Keratinocyte (primary cell): ENCODE measurements around the gene ATP9B. TPM values are rescaled to one million over a fixed set of nuclear protein-coding genes. Genes with fewer than 3 reads are reported as not detected.

Source experiments
- DNase-seq: peaks from one replicate; pipeline ENCODE4 v3.0.0-alpha.2; 2011; ENCODE audit warnings: low read depth, missing footprints, low spot score
- FAIRE-seq: peaks from 2 replicates; lab custom pipeline; 2011; peaks lifted over from hg19 to GRCh38; lab: Jason Lieb, UNC
- H2AFZ ChIP-seq: 2 replicates; pipeline ENCODE4 v1.6.0; 2012; ENCODE audit warnings: low read length, control low read depth, inconsistent platforms; ENCODE audit not compliant: control insufficient read depth
- H3K27ac ChIP-seq: 2 replicates; pipeline ENCODE4 v1.5.1; 2011; ENCODE audit warnings: low read length; ENCODE audit not compliant: control insufficient read depth, insufficient read depth
- H3K27me3 ChIP-seq: 3 replicates; pipeline ENCODE4 v1.6.0; 2011; ENCODE audit warnings: low read length; ENCODE audit not compliant: control insufficient read depth, insufficient read depth; ENCODE audit errors: extremely low read depth
- H3K36me3 ChIP-seq, 2 experiments: 2 replicates in 1 of 2; 3 replicates in 1 of 2; pipeline ENCODE4 v1.5.1; 2011; ENCODE audit warnings: low read length in 2 of 2, mild to moderate bottlenecking in 1 of 2; ENCODE audit not compliant: control insufficient read depth in 2 of 2, insufficient read depth in 2 of 2; ENCODE audit errors: extremely low read depth in 1 of 2
- H3K4me1 ChIP-seq: 3 replicates; pipeline ENCODE4 v1.5.1; 2011; ENCODE audit warnings: low read length; ENCODE audit not compliant: control insufficient read depth, insufficient read depth; ENCODE audit errors: extremely low read depth
- H3K4me2 ChIP-seq: 3 replicates; pipeline ENCODE4 v1.6.0; 2011; ENCODE audit warnings: low read depth, low read length; ENCODE audit not compliant: control insufficient read depth, insufficient read depth; ENCODE audit errors: extremely low read depth
- H3K4me3 ChIP-seq, 3 experiments: fragments of 200-600 bp in 1 of 3; sonication (generic) in 1 of 3; 2 replicates in 2 of 3; 3 replicates in 1 of 3; pipeline ENCODE4 v1.5.1; 2011 to 2016; ENCODE audit warnings: low read length in 3 of 3, mild to moderate bottlenecking in 3 of 3, control low read depth in 2 of 3, inconsistent platforms in 1 of 3, low read depth in 1 of 3, mixed read lengths in 1 of 3, mixed run types in 1 of 3, moderate library complexity in 1 of 3; ENCODE audit not compliant: control insufficient read depth in 2 of 3, insufficient read depth in 2 of 3; ENCODE audit errors: extremely low read depth in 1 of 3
- H3K79me2 ChIP-seq: 2 replicates; pipeline ENCODE4 v1.6.0; 2012; ENCODE audit warnings: low read length; ENCODE audit not compliant: control insufficient read depth, insufficient read depth
- H3K9ac ChIP-seq: 3 replicates; pipeline ENCODE4 v1.6.0; 2011; ENCODE audit warnings: low read length; ENCODE audit not compliant: control insufficient read depth, insufficient read depth; ENCODE audit errors: extremely low read depth
- H3K9me1 ChIP-seq: 3 replicates; pipeline ENCODE4 v1.6.0; 2011; ENCODE audit warnings: low read length; ENCODE audit not compliant: control insufficient read depth, insufficient read depth; ENCODE audit errors: extremely low read depth
- H3K9me3 ChIP-seq: 2 replicates; pipeline ENCODE4 v1.5.1; 2012; ENCODE audit warnings: low read depth, low read length; ENCODE audit not compliant: control insufficient read depth
- H4K20me1 ChIP-seq: 3 replicates; pipeline ENCODE4 v1.6.0; 2011; ENCODE audit warnings: low read length; ENCODE audit not compliant: control insufficient read depth, insufficient read depth; ENCODE audit errors: extremely low read depth
- CTCF ChIP-seq, 3 experiments: IDR thresholded peaks in 1 of 3; conservative IDR thresholded peaks in 1 of 3; optimal IDR thresholded peaks in 1 of 3; 2 replicates in 2 of 3; 3 replicates in 1 of 3; pipeline versions ENCODE3 to v1.5.1; 2011; ENCODE audit warnings: low read length in 3 of 3, mild to moderate bottlenecking in 3 of 3, moderate library complexity in 2 of 3, control low read depth in 1 of 3, inconsistent platforms in 1 of 3; ENCODE audit not compliant: insufficient read depth in 2 of 3; ENCODE audit errors: extremely low read depth in 1 of 3
- EZH2 ChIP-seq: IDR thresholded peaks from one replicate; pipeline ENCODE4 v1.6.1; 2012; ENCODE audit warnings: inconsistent platforms, mild to moderate bottlenecking, low read length, moderate library complexity
- dilution Hi-C: fragments of 300-500 bp; cut with MboI; formaldehyde crosslinking; loops from one replicate; pipeline ENCODE4 v1.7.0; 2020; ENCODE audit warnings: low sequenced_read_pairs; ENCODE audit not compliant: extremely low pct_ligation_motif_present
- polyA plus RNA-seq, 5 experiments: library from polyadenylated mRNA; depleted of rRNA in 3 of 5; stranded (reverse) in 3 of 5; stranded (forward) in 1 of 5; unstranded in 1 of 5; fragments of >200 nt; gene quantifications; 1 replicate in 1 of 5; 2 replicates in 3 of 5; 3 replicates in 1 of 5; pipeline versions ENCODE4 v1.2.1 to v1.2.3, GENCODE V29; 2011 to 2012; ENCODE audit warnings: missing spikeins in 2 of 5, low read depth in 1 of 5, low replicate concordance in 1 of 5

ATP9B gene
- polyA plus RNA-seq, 1 donor (not counting 4 experiments of a cell fraction or from before 2014, with no cell fraction given) = 16.1 TPM

GRCh38 chr18:79108549-79109215 is 39.5 kb downstream of the ATP9B start:
- H4K20me1 ChIP-seq = peaks cover 3% of the 10 kb centered on the region
- H3K9me1 ChIP-seq = no peaks in the 10 kb centered on the region
- TF ChIP-seq CTCF (optimal IDR thresholded peaks at IDR 0.05 in 1 of 3, IDR thresholded peaks at IDR 0.05 in 1 of 3, conservative IDR thresholded peaks at IDR 0.05 in 1 of 3; ENCODE audit: extremely low read depth in 1 of 3, insufficient read depth in 2 of 3, low read length in 3 of 3) (no peak), EZH2 (no peak)
- no peak overlapping the region for H3K9ac ChIP-seq
- H2AFZ ChIP-seq = no peak overlapping the region
- H3K27me3 ChIP-seq = no peaks in the 10 kb centered on the region
- no peak overlapping the region for H3K27ac ChIP-seq
- FAIRE-seq (no peak), DNase-seq (no peak)
- H3K9me3 ChIP-seq = no peaks in the 10 kb centered on the region
- H3K36me3 ChIP-seq = peaks cover 0 to 2% of the 10 kb centered on the region in 2 experiments
- H3K4me2 ChIP-seq = no peak overlapping the region
- peaks cover 5% of the 10 kb centered on the region for H3K79me2 ChIP-seq
- dilution Hi-C loops = no loop called here
- H3K4me1 ChIP-seq = no peaks in the 10 kb centered on the region
- no peak overlapping the region for H3K4me3 ChIP-seq

- DNase-seq (no peak), FAIRE-seq (no peak)
- H3K4me1 ChIP-seq = no peaks in the 10 kb centered on the region
- no peaks in the 10 kb centered on the region for H3K9me3 ChIP-seq
- no peaks in the 10 kb centered on the region for H3K9me1 ChIP-seq
- dilution Hi-C loops = no loop called here
- H3K27ac ChIP-seq = no peak overlapping the region
- peaks cover 0 to 2% of the 10 kb centered on the region in 2 experiments for H3K36me3 ChIP-seq
- H3K4me2 ChIP-seq = no peak overlapping the region
- TF ChIP-seq EZH2 (no peak), CTCF (optimal IDR thresholded peaks at IDR 0.05 in 1 of 3, IDR thresholded peaks at IDR 0.05 in 1 of 3, conservative IDR thresholded peaks at IDR 0.05 in 1 of 3; ENCODE audit: extremely low read depth in 1 of 3, insufficient read depth in 2 of 3, low read length in 3 of 3) (no peak)
- no peak overlapping the region for H3K4me3 ChIP-seq
- no peak overlapping the region for H2AFZ ChIP-seq
- no peaks in the 10 kb centered on the region for H4K20me1 ChIP-seq
- no peaks in the 10 kb centered on the region for H3K27me3 ChIP-seq
- H3K79me2 ChIP-seq = peaks cover 3% of the 10 kb centered on the region
- no peak overlapping the region for H3K9ac ChIP-seq
Observed at GRCh38 chr18:79111483-79111882, 42.3 kb downstream of the ATP9B start.
